HEK293T (cell line): Measurements from ENCODE around the gene DPEP2NB.
A peak's percentile ranks its signal among the peaks of the same experiment; 100 is the strongest.
"Not testable (repeated sequence)": the region's sequence is repeated elsewhere in the genome, so short reads cannot be mapped to it uniquely, and the experiment has no call there.

Source experiments
- CTCF ChIA-PET: fragments of 350-600 bp; formaldehyde crosslinking; extraction: SDS; loops from one replicate; lab custom pipeline; 2021; ENCODE audit warnings: antibody characterized with exemption, inconsistent platforms; lab: Yijun Ruan, JAX
- POLR2A ChIA-PET: fragments of 350-600 bp; formaldehyde crosslinking; extraction: SDS; loops from one replicate; lab custom pipeline; 2020; ENCODE audit warnings: antibody characterized with exemption, inconsistent platforms; lab: Yijun Ruan, JAX
- DNase-seq: peaks from one replicate; pipeline ENCODE4 v3.0.0; 2012; ENCODE audit warnings: mixed read lengths; ENCODE audit errors: extremely low spot score
- ARNT ChIP-seq: fragments of 450-650 bp; IDR thresholded peaks from 2 replicates; pipeline ENCODE4 v1.6.1; 2017; ENCODE audit warnings: mild to moderate bottlenecking
- BHLHE40 ChIP-seq: fragments of 450-650 bp; IDR thresholded peaks from 2 replicates; pipeline ENCODE4 v1.6.1; 2016; ENCODE audit warnings: mild to moderate bottlenecking, moderate library complexity, borderline replicate concordance
- CTBP1 ChIP-seq: fragments of 450-650 bp; IDR thresholded peaks from 2 replicates; pipeline ENCODE4 v1.6.1; 2016; ENCODE audit warnings: borderline replicate concordance
- ELF4 ChIP-seq: fragments of 450-650 bp; IDR thresholded peaks from 2 replicates; pipeline ENCODE4 v1.6.1; 2017; ENCODE audit warnings: antibody characterized with exemption
- FOXA1 ChIP-seq: fragments of 450-650 bp; IDR thresholded peaks from 2 replicates; pipeline ENCODE4 v1.6.1; 2016; ENCODE audit warnings: mild to moderate bottlenecking
- FOXK2 ChIP-seq: fragments of 450-650 bp; IDR thresholded peaks from 2 replicates; pipeline ENCODE4 v1.6.1; 2016; ENCODE audit warnings: mild to moderate bottlenecking
- FOXM1 ChIP-seq: fragments of 450-650 bp; IDR thresholded peaks from 2 replicates; pipeline ENCODE4 v1.6.1; 2017; ENCODE audit warnings: mild to moderate bottlenecking, borderline replicate concordance
- HDGF ChIP-seq: fragments of 450-650 bp; IDR thresholded peaks from 2 replicates; pipeline ENCODE4 v1.6.1; 2017; ENCODE audit warnings: antibody characterized with exemption, borderline replicate concordance
- L3MBTL2 ChIP-seq: fragments of 450-650 bp; conservative IDR thresholded peaks from 2 replicates; pipeline ENCODE4 v1.6.1; 2016; ENCODE audit warnings: mild to moderate bottlenecking
- LEF1 ChIP-seq: fragments of 450-650 bp; IDR thresholded peaks from 2 replicates; pipeline ENCODE4 v1.6.1; 2017; ENCODE audit warnings: mild to moderate bottlenecking, borderline replicate concordance
- NFRKB ChIP-seq: fragments of 450-650 bp; IDR thresholded peaks from 2 replicates; pipeline ENCODE4 v1.6.1; 2016; ENCODE audit warnings: mild to moderate bottlenecking, moderate library complexity
- PKNOX1 ChIP-seq: fragments of 450-650 bp; IDR thresholded peaks from 2 replicates; pipeline ENCODE4 v1.6.1; 2016
- SP1 ChIP-seq: fragments of 450-650 bp; IDR thresholded peaks from 2 replicates; pipeline ENCODE4 v1.6.1; 2017
- SUZ12 ChIP-seq: fragments of 450-650 bp; IDR thresholded peaks from 2 replicates; pipeline ENCODE4 v1.6.1; 2016; ENCODE audit warnings: mild to moderate bottlenecking
- TARDBP ChIP-seq: fragments of 450-650 bp; IDR thresholded peaks from 2 replicates; pipeline ENCODE4 v1.6.1; 2016
- ZNF384 ChIP-seq: fragments of 450-650 bp; IDR thresholded peaks from 2 replicates; pipeline ENCODE4 v1.6.1; 2016

DPEP2NB gene

GRCh38 chr16:67996666-67997065 lies 19.0 kb downstream of the DPEP2NB start:
- TF ChIP-seq PKNOX1 (no peak), SUZ12 (no peak), FOXK2 (no peak)
- CTCF ChIA-PET = no interaction called here
- no peak for DNase-seq
- POLR2A ChIA-PET = no interaction called here

DNA sequence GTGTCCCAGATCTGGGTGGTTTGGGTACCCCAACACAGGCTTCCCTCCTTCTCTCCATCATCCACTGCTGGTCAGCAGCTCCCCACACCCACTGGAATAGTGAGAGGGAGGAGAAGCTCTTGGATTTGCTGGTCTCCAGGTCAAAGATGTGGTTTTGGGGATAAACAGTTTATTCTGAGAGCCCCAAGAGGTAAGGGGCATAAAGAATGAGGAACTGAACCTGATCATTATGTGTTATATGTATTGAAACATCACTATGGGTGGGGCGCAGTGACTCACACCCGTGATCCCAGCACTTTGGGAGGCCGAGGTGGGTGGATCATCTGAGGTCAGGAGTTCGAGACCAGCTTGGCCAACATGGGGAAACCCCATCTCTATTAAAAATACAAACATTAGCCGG lies 20.3 kb downstream of the DPEP2NB start:
- peak; percentile 2 for DNase-seq
- POLR2A ChIA-PET = interaction anchor here (2.4 kb wide), 1 partner anchor 60 kb away, joined by 6 read pairs; no protein-coding TSS in a partner anchor
- CTCF ChIA-PET = no interaction called here
- TF ChIP-seq ELF4 = no peak
- no peak for TF ChIP-seq ZNF384
- TF ChIP-seq ARNT = no peak
- TF ChIP-seq FOXA1 = no peak
- no peak for TF ChIP-seq TARDBP
- no peak for TF ChIP-seq FOXK2
- no peak for TF ChIP-seq CTBP1
- no peak for TF ChIP-seq SUZ12
- TF ChIP-seq L3MBTL2 = no peak
- TF ChIP-seq FOXM1 = no peak
- TF ChIP-seq NFRKB = no peak
- no peak for TF ChIP-seq LEF1

DNA sequence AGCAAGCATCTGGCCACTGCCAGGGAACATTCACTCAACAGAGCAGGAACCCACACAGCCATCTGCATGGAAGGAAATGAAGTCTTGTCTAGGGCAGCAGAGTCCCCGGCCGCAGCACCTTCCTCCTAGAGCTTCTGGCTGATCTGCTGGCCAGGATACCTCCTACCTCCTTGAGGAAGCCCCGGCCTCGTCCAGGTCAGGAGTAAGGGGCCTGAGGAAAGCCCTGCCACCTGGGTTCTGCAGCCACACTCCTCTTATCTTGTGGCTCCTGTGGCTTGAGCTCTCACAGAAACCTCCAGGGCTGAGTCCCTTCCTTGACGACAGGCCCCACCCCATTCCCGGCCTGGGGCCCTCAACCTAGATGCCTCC lies 21.7 kb downstream of the DPEP2NB start:
- not testable (repeated sequence) for DNase-seq
- CTCF ChIA-PET = interaction anchor here (0.6 kb wide), 1 partner anchor 9 kb away, joined by 3 read pairs; no protein-coding TSS in a partner anchor
- POLR2A ChIA-PET = interaction anchor here (2.4 kb wide), 1 partner anchor 58 kb away, joined by 6 read pairs; no protein-coding TSS in a partner anchor

DNA sequence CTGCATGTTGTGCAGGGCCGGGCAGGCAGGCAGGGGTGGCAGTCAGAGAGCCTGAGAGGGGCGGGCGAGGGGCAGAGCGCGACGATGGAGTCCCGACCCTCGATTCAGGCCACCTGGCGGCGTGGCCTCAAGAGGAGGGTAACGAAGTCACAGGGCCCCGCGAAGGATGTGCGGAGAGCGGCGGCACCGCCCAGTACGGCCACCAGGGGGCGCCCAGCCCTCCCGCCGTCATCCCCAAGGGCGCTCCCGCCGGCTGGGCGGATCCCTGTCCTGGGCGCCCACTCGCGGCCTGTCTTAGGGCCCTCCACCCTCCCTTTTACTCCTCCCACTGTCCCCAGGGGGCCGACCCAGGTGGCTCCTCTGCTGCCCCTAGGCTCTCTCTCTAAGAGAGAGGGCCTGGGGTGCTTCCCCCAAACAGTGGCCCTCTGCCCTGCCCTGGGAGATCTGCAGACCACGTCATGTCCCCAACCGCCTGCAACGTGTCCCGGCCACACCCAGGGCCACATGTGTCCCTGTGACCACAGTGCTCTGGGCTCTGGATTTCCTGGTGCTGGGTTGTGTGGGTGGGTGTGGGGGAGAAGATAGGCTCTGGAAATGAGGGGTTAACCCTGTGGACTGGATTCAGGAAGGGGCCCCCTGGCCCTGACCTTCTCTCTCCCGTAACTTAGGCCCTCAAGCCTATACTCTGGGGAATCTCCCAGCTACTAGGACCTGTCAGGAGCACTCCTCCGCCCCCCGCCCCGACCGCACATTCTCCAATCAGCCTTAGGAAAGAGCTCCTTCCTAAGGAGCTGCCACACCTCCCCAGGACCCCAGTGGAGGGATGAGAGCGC lies 22.3 kb downstream of the DPEP2NB start:
- POLR2A ChIA-PET = interaction anchor here (2.4 kb wide), 1 partner anchor 58 kb away, joined by 6 read pairs; no protein-coding TSS in a partner anchor
- peak; percentile 91 for DNase-seq
- CTCF ChIA-PET = no interaction called here
- no peak for TF ChIP-seq ELF4
- TF ChIP-seq L3MBTL2 = peak; percentile 79

DNA sequence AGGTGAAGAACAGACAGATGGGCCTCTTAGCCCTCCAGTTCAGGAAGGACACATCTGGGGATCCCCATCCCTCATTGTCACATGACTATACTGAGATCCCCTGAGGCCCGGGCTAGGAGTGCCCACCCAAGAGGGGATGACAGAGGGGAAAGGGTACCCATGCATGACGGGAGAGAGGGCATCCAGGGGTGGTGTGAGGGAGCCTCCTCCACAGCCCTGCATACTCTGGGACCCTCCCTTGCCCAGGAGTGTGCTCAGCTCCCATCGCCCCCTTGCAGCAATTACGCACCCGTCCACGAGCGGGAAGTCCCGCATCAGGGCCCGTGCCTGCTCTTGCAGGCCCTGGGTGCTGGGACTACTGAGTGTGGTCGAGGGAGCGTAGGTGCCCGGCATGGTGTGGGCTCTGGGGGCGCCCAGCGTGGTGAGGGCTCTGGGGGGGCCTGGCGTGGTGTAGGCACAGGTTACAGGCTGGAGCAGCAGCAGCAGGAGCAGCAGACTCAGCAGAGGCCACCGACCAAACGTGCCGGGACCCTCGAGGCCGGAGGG lies 23.0 kb downstream of the DPEP2NB start:
- ChIA-PET POLR2A (interaction anchor here (2.1 kb wide), 1 partner anchor 30 kb away, joined by 6 read pairs; the partner anchor contains the start of genes DDX28 and DUS2), CTCF (no interaction called here)
- no peak for DNase-seq
- TF ChIP-seq L3MBTL2 = no peak
- TF ChIP-seq ARNT = no peak
- no peak for TF ChIP-seq SUZ12
- TF ChIP-seq ELF4 = no peak
- no peak for TF ChIP-seq BHLHE40
- TF ChIP-seq ZNF384 = no peak
- no peak for TF ChIP-seq PKNOX1
- TF ChIP-seq TARDBP = no peak
- TF ChIP-seq FOXK2 = no peak
- no peak for TF ChIP-seq SP1
- no peak for TF ChIP-seq NFRKB
- TF ChIP-seq HDGF = no peak
- no peak for TF ChIP-seq CTBP1
- TF ChIP-seq FOXA1 = no peak

- no peak for DNase-seq
- TF ChIP-seq ELF4 = no peak
- TF ChIP-seq CTBP1 = no peak
- no peak for TF ChIP-seq SUZ12
- no peak for TF ChIP-seq ZNF384
- TF ChIP-seq L3MBTL2 = no peak
- TF ChIP-seq FOXA1 = no peak
- TF ChIP-seq HDGF = no peak
- no peak for TF ChIP-seq FOXK2
- TF ChIP-seq SP1 = no peak
- no peak for TF ChIP-seq ARNT
- TF ChIP-seq NFRKB = no peak
- TF ChIP-seq FOXM1 = no peak
- no peak for TF ChIP-seq TARDBP
- TF ChIP-seq LEF1 = no peak
- TF ChIP-seq PKNOX1 = no peak
- ChIA-PET POLR2A (no interaction called here), CTCF (interaction anchor here (1.0 kb wide), 1 partner anchor 12 kb away, joined by 3 read pairs; no protein-coding TSS in a partner anchor)
Measured at GRCh38 chr16:67990018-67990386, 25.7 kb downstream of the DPEP2NB start.
